GM12878 (cell line): ENCODE results near the gene ZNF92. TPM values are rescaled to one million over a fixed set of nuclear protein-coding genes. Genes with fewer than 3 reads are reported as not detected.

Experiments used
- ATAC-seq: fragments of 200-7000 bp; cut with Tn5 transposase; 3 replicates; pipeline ENCODE4 v1.9.1; 2020; ENCODE audit warnings: mild to moderate bottlenecking, moderate library complexity
- BruUV-seq: library from RNA; stranded (reverse); fragments of 400-500 nt; replicated peaks from 2 replicates; lab custom pipeline; 2021; lab: Mats Ljungman, UMichigan
- CTCF ChIA-PET: fragments of 300-600 bp; sonication (Branson Sonifier 250); formaldehyde crosslinking; extraction: SDS; loops from one replicate; lab custom pipeline; 2021; ENCODE audit warnings: inconsistent platforms; lab: Yijun Ruan, JAX
- POLR2A ChIA-PET: fragments of 350-600 bp; formaldehyde crosslinking; extraction: SDS; loops from one replicate; lab custom pipeline; 2021; ENCODE audit warnings: inconsistent platforms; lab: Charles Lee
- RAD21 ChIA-PET: fragments of 300-600 bp; sonication (Branson Sonifier 250); formaldehyde crosslinking; loops from one replicate; lab custom pipeline; 2023; ENCODE audit warnings: antibody characterized with exemption; ENCODE audit not compliant: unreplicated experiment; lab: Charles Lee
- SMC1A ChIA-PET: fragments of 300-600 bp; sonication (Branson Sonifier 250); formaldehyde crosslinking; loops from one replicate; lab custom pipeline; 2023; ENCODE audit not compliant: unreplicated experiment, uncharacterized antibody; lab: Charles Lee
- DNase-seq: peaks from one replicate; pipeline ENCODE4 v3.0.0-alpha.2; 2011; ENCODE audit warnings: low read depth, low spot score
- FAIRE-seq: peaks from 3 replicates; lab custom pipeline; 2011; peaks lifted over from hg19 to GRCh38; lab: Jason Lieb, UNC
- H2AFZ ChIP-seq: 2 replicates; pipeline ENCODE4 v1.6.0; 2011; ENCODE audit warnings: low read depth, low read length, control low read depth; ENCODE audit not compliant: control insufficient read depth
- H3K27ac ChIP-seq: 2 replicates; pipeline ENCODE4 v1.5.1; 2011; ENCODE audit warnings: control low read depth; ENCODE audit not compliant: control insufficient read depth, insufficient read depth
- H3K27me3 ChIP-seq, 2 experiments: replicated peaks in 1 of 2; 2 replicates each; pipeline versions ENCODE4 v1.6.0 to v1.6.1; 2011; ENCODE audit warnings: low read length in 1 of 2; ENCODE audit not compliant: control insufficient read depth in 2 of 2, insufficient read depth in 2 of 2
- H3K36me3 ChIP-seq, 2 experiments: 2 replicates each; pipeline ENCODE4 v1.5.1; 2011; ENCODE audit warnings: low read length in 1 of 2; ENCODE audit not compliant: control insufficient read depth in 2 of 2, insufficient read depth in 2 of 2
- H3K4me1 ChIP-seq: 2 replicates; pipeline ENCODE4 v1.6.1; 2011; ENCODE audit warnings: mild to moderate bottlenecking, low read length, moderate library complexity, mixed read lengths; ENCODE audit not compliant: control insufficient read depth, insufficient read depth
- H3K4me2 ChIP-seq: 2 replicates; pipeline ENCODE4 v1.6.0; 2011; ENCODE audit warnings: control low read depth; ENCODE audit not compliant: control insufficient read depth, insufficient read depth
- H3K4me3 ChIP-seq: fragments of 200-600 bp; sonication (generic); 2 replicates; pipeline ENCODE4 v1.5.1; 2016
- H3K79me2 ChIP-seq: 2 replicates; pipeline ENCODE4 v1.6.0; 2011; ENCODE audit warnings: low read length; ENCODE audit not compliant: control insufficient read depth, insufficient read depth
- H3K9ac ChIP-seq: 2 replicates; pipeline ENCODE4 v1.8.0; 2011; ENCODE audit warnings: low read length, control low read depth, mixed read lengths; ENCODE audit not compliant: control insufficient read depth, insufficient read depth
- H3K9me3 ChIP-seq: replicated peaks from 3 replicates; pipeline ENCODE4 v1.5.1; 2011; ENCODE audit warnings: mild to moderate bottlenecking, low read length; ENCODE audit not compliant: control insufficient read depth, insufficient read depth
- H4K20me1 ChIP-seq: 2 replicates; pipeline ENCODE4 v1.6.0; 2011; ENCODE audit not compliant: control insufficient read depth, insufficient read depth
- BHLHE40 ChIP-seq, 2 experiments: fragments of 450-650 bp in 1 of 2; IDR thresholded peaks; 2 replicates each; pipeline ENCODE4 v1.6.1; 2011 to 2017; ENCODE audit warnings: low read depth in 2 of 2, borderline replicate concordance in 1 of 2, improper control_type of control experiment in 1 of 2, low read length in 1 of 2, mild to moderate bottlenecking in 1 of 2
- EZH2 ChIP-seq: IDR thresholded peaks from 2 replicates; pipeline ENCODE4 v1.6.1; 2012; ENCODE audit warnings: low read depth, mild to moderate bottlenecking, control low read depth, inconsistent platforms, low read length, borderline replicate concordance; ENCODE audit not compliant: control insufficient read depth
- GABPA ChIP-seq: IDR thresholded peaks from 2 replicates; pipeline ENCODE4 v1.6.1; 2014; ENCODE audit warnings: antibody characterized with exemption, low read depth, mild to moderate bottlenecking, inconsistent platforms
- MEF2B ChIP-seq: fragments of 450-650 bp; IDR thresholded peaks from 2 replicates; pipeline ENCODE4 v1.6.1; 2018; ENCODE audit warnings: mild to moderate bottlenecking, moderate library complexity; ENCODE audit not compliant: partially characterized antibody, poor library complexity, severe bottlenecking
- MTA3 ChIP-seq: IDR thresholded peaks from 2 replicates; pipeline ENCODE4 v1.6.1; 2012; ENCODE audit warnings: low read length, inconsistent platforms, borderline replicate concordance
- NBN ChIP-seq: fragments of 450-650 bp; IDR thresholded peaks from 2 replicates; pipeline ENCODE4 v1.6.1; 2016
- NFIC ChIP-seq: IDR thresholded peaks from 2 replicates; pipeline ENCODE4 v1.6.1; 2012; ENCODE audit warnings: low read depth, mild to moderate bottlenecking, inconsistent platforms, low read length, moderate library complexity
- NFYA ChIP-seq: IDR thresholded peaks from 2 replicates; pipeline ENCODE4 v1.6.1; 2011; ENCODE audit warnings: low read depth, mild to moderate bottlenecking, low read length, improper control_type of control experiment, borderline replicate concordance
- SREBF2 ChIP-seq: IDR thresholded peaks from 2 replicates; pipeline ENCODE4 v1.6.1; 2012; ENCODE audit warnings: mild to moderate bottlenecking, low read length
- TCF3 ChIP-seq: IDR thresholded peaks from 2 replicates; pipeline ENCODE4 v1.6.1; 2012; ENCODE audit warnings: low read depth, mild to moderate bottlenecking, low read length, borderline replicate concordance; ENCODE audit not compliant: insufficient read depth
- YY1 ChIP-seq: IDR thresholded peaks from 2 replicates; pipeline ENCODE4 v1.6.1; 2011; ENCODE audit warnings: low read depth, mild to moderate bottlenecking, low read length
- ZNF24 ChIP-seq: fragments of 450-650 bp; IDR thresholded peaks from 2 replicates; pipeline ENCODE4 v1.6.1; 2017; ENCODE audit warnings: antibody characterized with exemption, mild to moderate bottlenecking
- WGBS: methylation state at CpG from one replicate; pipeline ENCODE4 v1.1.6; 2016; ENCODE audit warnings: low lambda C conversion rate; ENCODE audit not compliant: insufficient replicate concordance, insufficient coverage; ENCODE audit errors: missing lambda C conversion rate; 5-methylcytosine and 5-hydroxymethylcytosine counted together
- in situ Hi-C: fragments of 300-500 bp; cut with MboI; formaldehyde crosslinking; loops from 9 replicates; pipeline ENCODE4 v1.14.3; 2018; ENCODE audit warnings: mixed read lengths
- intact Hi-C: fragments of 100-400 bp; cut with micrococcal nuclease; formaldehyde crosslinking; loops from one replicate; pipeline ENCODE4 v1.14.2; 2022; ENCODE audit not compliant: unreplicated experiment
- polyA plus RNA-seq, 11 experiments: library from polyadenylated mRNA; depleted of rRNA in 4 of 11; unstranded in 6 of 11; stranded (reverse) in 5 of 11; fragments of >200 nt; fragmentation: Nextera tagmentation in 4 of 11; fragmentation: Illumina TruSeq in 1 of 11; extraction: Ambion mirVana in 4 of 11; extraction: Trizol in 1 of 11; gene quantifications; 1 replicate in 1 of 11; 2 replicates in 10 of 11; pipeline versions ENCODE4 v1.2.1 to v1.2.3, GENCODE V29; 2011 to 2016; ENCODE audit warnings: inconsistent platforms in 2 of 11, missing spikeins in 2 of 11, low read depth in 1 of 11
- total RNA-seq, 4 experiments: library from RNA; depleted of rRNA in 3 of 4; stranded (reverse); fragments of >200 nt in 3 of 4; fragmentation: Illumina TruSeq in 1 of 4; extraction: Trizol in 1 of 4; gene quantifications; 2 replicates each; pipeline versions ENCODE4 v1.2.1 to v1.2.3, GENCODE V29; 2013 to 2021
- TF ChIP-seq, protein P1 (sequence below): fragments of 450-650 bp; IDR thresholded peaks from 2 replicates; pipeline ENCODE4 v1.6.1; 2016; ENCODE audit warnings: mild to moderate bottlenecking
- TF ChIP-seq, protein P2 (sequence below): fragments of 450-650 bp; conservative IDR thresholded peaks from 2 replicates; pipeline ENCODE4 v1.6.1; 2017; ENCODE audit warnings: mild to moderate bottlenecking, moderate library complexity
- TF ChIP-seq, protein P3 (sequence below): IDR thresholded peaks from 2 replicates; pipeline ENCODE4 v1.6.1; 2012; ENCODE audit warnings: low read depth, low read length, improper control_type of control experiment
- TF ChIP-seq, protein P4 (sequence below): fragments of 450-650 bp; IDR thresholded peaks from 2 replicates; pipeline ENCODE4 v1.6.1; 2014; ENCODE audit warnings: mild to moderate bottlenecking
- TF ChIP-seq, protein P5 (sequence below): IDR thresholded peaks from 2 replicates; pipeline ENCODE4 v1.6.1; 2011; ENCODE audit warnings: low read depth, mild to moderate bottlenecking, low read length, moderate library complexity, borderline replicate concordance; ENCODE audit errors: extremely low read depth

The ZNF92 gene
- total and polyA plus RNA-seq, 10 of the 15 experiments (the other 5 are each of a cell fraction or from before 2014, with no cell fraction given): 6.7 to 27.6 (median 14.3) TPM

DNA sequence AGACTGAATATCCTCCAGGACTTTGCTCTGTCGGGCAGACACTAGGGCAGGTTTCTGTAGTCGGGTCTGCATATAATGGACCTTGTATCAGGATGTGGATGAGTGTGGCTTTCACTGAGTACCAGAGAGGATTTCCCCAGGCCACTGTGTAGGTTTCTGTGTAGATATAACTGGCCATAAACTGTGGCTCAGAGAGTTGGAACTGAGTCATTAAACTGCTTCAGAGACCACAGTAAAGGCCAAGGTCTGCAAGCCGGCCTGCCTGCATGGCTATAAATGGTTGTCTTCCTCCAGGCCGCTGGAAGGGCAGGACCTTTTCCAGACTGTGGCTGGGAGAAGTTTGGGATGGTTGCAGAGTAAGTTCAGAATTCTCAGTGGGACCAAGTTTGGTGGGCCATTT is 16.9 kb downstream of the ZNF92 start:
- intact Hi-C loops: loop anchor here (10.0 kb wide), 1 partner anchor 726 kb away; the partner anchor contains the start of gene ZNF107
- H3K4me2 ChIP-seq: peak overlapping the region; percentile 34; the same call in 1 of the 2 replicates
- DNase-seq: peak; percentile 65
- no peaks in the 10 kb centered on the region for H3K27me3 ChIP-seq
- ChIA-PET RAD21 (interaction anchor here (0.7 to 1.0 kb wide), 2 partner anchors 9 to 16 kb away, joined by 3 read pairs; no protein-coding TSS in a partner anchor), CTCF (interaction anchor here (0.9 kb wide), 1 partner anchor 82 kb away, joined by 3 read pairs; no protein-coding TSS in a partner anchor), SMC1A (interaction anchor here (2.0 kb wide), 1 partner anchor 52 kb away, joined by 5 read pairs; no protein-coding TSS in a partner anchor), POLR2A (interaction anchor here (1.0 kb wide), 1 partner anchor 15 kb away, joined by 4 read pairs; no protein-coding TSS in a partner anchor)
- ATAC-seq: peak; percentile 98
- H4K20me1 ChIP-seq: no peaks in the 10 kb centered on the region
- in situ Hi-C loops: loop anchor here (25.0 kb wide), 1 partner anchor 703 kb away; no protein-coding TSS in a partner anchor
- H2AFZ ChIP-seq: no peak overlapping the region
- H3K9me3 ChIP-seq: peaks cover 10% of the 10 kb centered on the region
- H3K79me2 ChIP-seq: peaks cover 31% of the 10 kb centered on the region
- peaks cover 5 to 12% of the 10 kb centered on the region in 2 experiments; a peak in 3 of 4 replicates for H3K36me3 ChIP-seq
- BruUV-seq: no TSS peak
- no peaks in the 10 kb centered on the region; the same call in 1 of the 2 replicates for H3K4me1 ChIP-seq
- no peak overlapping the region for H3K4me3 ChIP-seq
- H3K9ac ChIP-seq: no peak overlapping the region
- peak overlapping the region; percentile 56 for H3K27ac ChIP-seq
- peak; percentile 38 for FAIRE-seq
- 5% methylated on average over 4 of the region's 4 CpGs for WGBS
- TF ChIP-seq, protein P1, sequence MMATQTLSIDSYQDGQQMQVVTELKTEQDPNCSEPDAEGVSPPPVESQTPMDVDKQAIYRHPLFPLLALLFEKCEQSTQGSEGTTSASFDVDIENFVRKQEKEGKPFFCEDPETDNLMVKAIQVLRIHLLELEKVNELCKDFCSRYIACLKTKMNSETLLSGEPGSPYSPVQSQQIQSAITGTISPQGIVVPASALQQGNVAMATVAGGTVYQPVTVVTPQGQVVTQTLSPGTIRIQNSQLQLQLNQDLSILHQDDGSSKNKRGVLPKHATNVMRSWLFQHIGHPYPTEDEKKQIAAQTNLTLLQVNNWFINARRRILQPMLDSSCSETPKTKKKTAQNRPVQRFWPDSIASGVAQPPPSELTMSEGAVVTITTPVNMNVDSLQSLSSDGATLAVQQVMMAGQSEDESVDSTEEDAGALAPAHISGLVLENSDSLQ: no peak
- TF ChIP-seq EZH2 (no peak), NBN (no peak), NFIC (0 out of 2 replicates have a peak, but pooled peaks have one; percentile 11), BHLHE40 (IDR thresholded peaks at IDR 0.05; ENCODE audit: borderline replicate concordance in 1 of 2, low read depth in 2 of 2, low read length in 1 of 2) (peak in 1 of 2 experiments; percentile 24; a peak in 1 of 4 replicates), TCF3 (no peak), SREBF2 (no peak), NFYA (no peak), YY1 (no peak), ZNF24 (0 out of 2 replicates have a peak, but pooled peaks have one; percentile 41), GABPA (no peak), MTA3 (no peak), MEF2B (peak; percentile 50)
- TF ChIP-seq, protein P2, sequence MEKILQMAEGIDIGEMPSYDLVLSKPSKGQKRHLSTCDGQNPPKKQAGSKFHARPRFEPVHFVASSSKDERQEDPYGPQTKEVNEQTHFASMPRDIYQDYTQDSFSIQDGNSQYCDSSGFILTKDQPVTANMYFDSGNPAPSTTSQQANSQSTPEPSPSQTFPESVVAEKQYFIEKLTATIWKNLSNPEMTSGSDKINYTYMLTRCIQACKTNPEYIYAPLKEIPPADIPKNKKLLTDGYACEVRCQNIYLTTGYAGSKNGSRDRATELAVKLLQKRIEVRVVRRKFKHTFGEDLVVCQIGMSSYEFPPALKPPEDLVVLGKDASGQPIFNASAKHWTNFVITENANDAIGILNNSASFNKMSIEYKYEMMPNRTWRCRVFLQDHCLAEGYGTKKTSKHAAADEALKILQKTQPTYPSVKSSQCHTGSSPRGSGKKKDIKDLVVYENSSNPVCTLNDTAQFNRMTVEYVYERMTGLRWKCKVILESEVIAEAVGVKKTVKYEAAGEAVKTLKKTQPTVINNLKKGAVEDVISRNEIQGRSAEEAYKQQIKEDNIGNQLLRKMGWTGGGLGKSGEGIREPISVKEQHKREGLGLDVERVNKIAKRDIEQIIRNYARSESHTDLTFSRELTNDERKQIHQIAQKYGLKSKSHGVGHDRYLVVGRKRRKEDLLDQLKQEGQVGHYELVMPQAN: no peak
- TF ChIP-seq, protein P3, sequence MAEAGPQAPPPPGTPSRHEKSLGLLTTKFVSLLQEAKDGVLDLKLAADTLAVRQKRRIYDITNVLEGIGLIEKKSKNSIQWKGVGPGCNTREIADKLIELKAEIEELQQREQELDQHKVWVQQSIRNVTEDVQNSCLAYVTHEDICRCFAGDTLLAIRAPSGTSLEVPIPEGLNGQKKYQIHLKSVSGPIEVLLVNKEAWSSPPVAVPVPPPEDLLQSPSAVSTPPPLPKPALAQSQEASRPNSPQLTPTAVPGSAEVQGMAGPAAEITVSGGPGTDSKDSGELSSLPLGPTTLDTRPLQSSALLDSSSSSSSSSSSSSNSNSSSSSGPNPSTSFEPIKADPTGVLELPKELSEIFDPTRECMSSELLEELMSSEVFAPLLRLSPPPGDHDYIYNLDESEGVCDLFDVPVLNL: no peak
- TF ChIP-seq, protein P4, sequence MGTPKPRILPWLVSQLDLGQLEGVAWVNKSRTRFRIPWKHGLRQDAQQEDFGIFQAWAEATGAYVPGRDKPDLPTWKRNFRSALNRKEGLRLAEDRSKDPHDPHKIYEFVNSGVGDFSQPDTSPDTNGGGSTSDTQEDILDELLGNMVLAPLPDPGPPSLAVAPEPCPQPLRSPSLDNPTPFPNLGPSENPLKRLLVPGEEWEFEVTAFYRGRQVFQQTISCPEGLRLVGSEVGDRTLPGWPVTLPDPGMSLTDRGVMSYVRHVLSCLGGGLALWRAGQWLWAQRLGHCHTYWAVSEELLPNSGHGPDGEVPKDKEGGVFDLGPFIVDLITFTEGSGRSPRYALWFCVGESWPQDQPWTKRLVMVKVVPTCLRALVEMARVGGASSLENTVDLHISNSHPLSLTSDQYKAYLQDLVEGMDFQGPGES: no peak
- TF ChIP-seq, protein P5, sequence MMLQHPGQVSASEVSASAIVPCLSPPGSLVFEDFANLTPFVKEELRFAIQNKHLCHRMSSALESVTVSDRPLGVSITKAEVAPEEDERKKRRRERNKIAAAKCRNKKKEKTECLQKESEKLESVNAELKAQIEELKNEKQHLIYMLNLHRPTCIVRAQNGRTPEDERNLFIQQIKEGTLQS: no peak
